Astrocyte (in vitro differentiated cells and primary cell): Measurements from ENCODE around the gene ZNF605. TPM values are rescaled to one million over a fixed set of nuclear protein-coding genes. Genes with fewer than 3 reads are reported as not detected.
"Not testable (repeated sequence)": the region's sequence is repeated elsewhere in the genome, so short reads cannot be mapped to it uniquely, and the experiment has no call there.

Experiments
- DNase-seq: peaks from one replicate; pipeline ENCODE4 v3.0.0-alpha.2; 2010; ENCODE audit warnings: low read depth
- FAIRE-seq: peaks from 2 replicates; lab custom pipeline; 2011; peaks lifted over from hg19 to GRCh38; lab: Jason Lieb, UNC
- H2AFZ ChIP-seq: 2 replicates; pipeline ENCODE4 v1.6.0; 2012; ENCODE audit warnings: low read depth, low read length, inconsistent platforms
- H3K27ac ChIP-seq: 2 replicates; pipeline ENCODE4 v1.5.1; 2011; ENCODE audit warnings: low read depth, low read length, inconsistent platforms
- H3K27me3 ChIP-seq: 2 replicates; pipeline ENCODE4 v1.6.0; 2011; ENCODE audit warnings: low read length, inconsistent platforms; ENCODE audit not compliant: insufficient read depth
- H3K36me3 ChIP-seq: 2 replicates; pipeline ENCODE4 v1.5.1; 2011; ENCODE audit warnings: low read length, inconsistent platforms; ENCODE audit not compliant: insufficient read depth
- H3K4me1 ChIP-seq: 2 replicates; pipeline ENCODE4 v1.5.1; 2011; ENCODE audit warnings: low read length, inconsistent platforms; ENCODE audit not compliant: insufficient read depth
- H3K4me2 ChIP-seq: 2 replicates; pipeline ENCODE4 v1.6.0; 2012; ENCODE audit warnings: low read length, inconsistent platforms
- H3K4me3 ChIP-seq: 2 replicates; pipeline ENCODE4 v1.5.1; 2011; ENCODE audit warnings: low read depth, mild to moderate bottlenecking, low read length, inconsistent platforms; ENCODE audit not compliant: insufficient read depth
- H3K79me2 ChIP-seq: 2 replicates; pipeline ENCODE4 v1.6.0; 2012; ENCODE audit warnings: mild to moderate bottlenecking, low read length, inconsistent platforms; ENCODE audit not compliant: insufficient read depth
- H3K9ac ChIP-seq: 2 replicates; pipeline ENCODE4 v1.6.0; 2012; ENCODE audit warnings: mild to moderate bottlenecking, low read length, inconsistent platforms
- H3K9me3 ChIP-seq: 2 replicates; pipeline ENCODE4 v1.5.1; 2012; ENCODE audit warnings: low read depth, mild to moderate bottlenecking, low read length, inconsistent platforms; ENCODE audit not compliant: insufficient read depth
- H4K20me1 ChIP-seq: 2 replicates; pipeline ENCODE4 v1.6.0; 2012; ENCODE audit warnings: low read length, inconsistent platforms; ENCODE audit not compliant: insufficient read depth
- H3K27ac Mint-ChIP-seq: one replicate; pipeline ENCODE4 v1.8.0; 2021; ENCODE audit warnings: mild to moderate bottlenecking, mixed read lengths; ENCODE audit not compliant: unreplicated experiment
- H3K27me3 Mint-ChIP-seq: one replicate; pipeline ENCODE4 v1.8.0; 2021; ENCODE audit warnings: low read depth, mixed read lengths; ENCODE audit not compliant: unreplicated experiment
- H3K36me3 Mint-ChIP-seq: one replicate; pipeline ENCODE4 v1.8.0; 2021; ENCODE audit warnings: low read depth, mixed read lengths; ENCODE audit not compliant: unreplicated experiment
- H3K4me1 Mint-ChIP-seq: one replicate; pipeline ENCODE4 v1.8.0; 2021; ENCODE audit warnings: low read depth, mixed read lengths; ENCODE audit not compliant: unreplicated experiment
- H3K4me3 Mint-ChIP-seq: one replicate; pipeline ENCODE4 v1.8.0; 2021; ENCODE audit warnings: mild to moderate bottlenecking, moderate library complexity, mixed read lengths; ENCODE audit not compliant: unreplicated experiment
- H3K9me3 Mint-ChIP-seq: one replicate; pipeline ENCODE4 v1.8.0; 2021; ENCODE audit warnings: mild to moderate bottlenecking, mixed read lengths; ENCODE audit not compliant: unreplicated experiment
- EZH2 ChIP-seq: IDR thresholded peaks from 2 replicates; pipeline ENCODE4 v1.6.1; 2012; ENCODE audit warnings: mild to moderate bottlenecking, low read length, inconsistent platforms; ENCODE audit not compliant: insufficient read depth
- total RNA-seq: library from RNA; stranded (reverse); gene quantifications from 2 replicates; pipeline ENCODE4 v1.2.1, GENCODE V29; 2021
- TF ChIP-seq, protein P1 (sequence below): IDR thresholded peaks from 2 replicates; pipeline ENCODE4 v1.5.1; 2011; ENCODE audit warnings: low read depth, mild to moderate bottlenecking, inconsistent platforms, low read length, moderate library complexity; ENCODE audit not compliant: insufficient read depth

The ZNF605 gene
- total RNA-seq, 1 donor from 2014 or later: 16.2 TPM

DNA sequence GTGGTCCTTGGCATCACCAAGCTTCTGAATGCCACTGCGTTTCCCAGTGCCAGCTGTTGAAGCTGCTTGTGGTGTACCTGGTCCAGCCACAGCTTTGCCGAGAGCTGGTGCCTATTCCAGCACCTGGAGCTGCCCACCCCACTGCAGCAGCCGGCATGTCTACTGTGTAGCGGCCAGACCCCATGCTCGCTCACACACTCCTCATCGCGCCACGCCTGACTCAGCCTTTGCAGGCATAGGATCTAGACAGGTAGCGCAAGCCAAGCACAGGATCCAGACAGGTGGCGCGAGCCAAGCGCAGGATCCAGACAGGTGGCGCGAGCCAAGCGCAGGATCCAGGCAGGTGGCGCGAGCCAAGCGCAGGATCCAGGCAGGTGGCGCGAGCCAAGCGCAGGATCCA is 11.6 kb upstream of the ZNF605 start:
- Histone ChIP-seq H3K79me2 (no peaks in the 10 kb centered on the region), H3K4me1 (no peaks in the 10 kb centered on the region), H3K36me3 (no peaks in the 10 kb centered on the region), H3K27ac (no peak overlapping the region), H2AFZ (no peak overlapping the region), H4K20me1 (no peaks in the 10 kb centered on the region), H3K4me3 (no peak overlapping the region), H3K9ac (no peak overlapping the region), H3K27me3 (no peaks in the 10 kb centered on the region), H3K4me2 (no peak overlapping the region), H3K9me3 (peaks cover 2% of the 10 kb centered on the region)
- no peak for FAIRE-seq
- Mint-ChIP-seq H3K4me3 (no peak overlapping the region), H3K27me3 (no peaks in the 10 kb centered on the region), H3K27ac (no peak overlapping the region), H3K9me3 (peaks cover 33% of the 10 kb centered on the region), H3K4me1 (no peaks in the 10 kb centered on the region), H3K36me3 (peaks cover 23% of the 10 kb centered on the region)
- DNase-seq: no peak
- TF ChIP-seq, protein P1, sequence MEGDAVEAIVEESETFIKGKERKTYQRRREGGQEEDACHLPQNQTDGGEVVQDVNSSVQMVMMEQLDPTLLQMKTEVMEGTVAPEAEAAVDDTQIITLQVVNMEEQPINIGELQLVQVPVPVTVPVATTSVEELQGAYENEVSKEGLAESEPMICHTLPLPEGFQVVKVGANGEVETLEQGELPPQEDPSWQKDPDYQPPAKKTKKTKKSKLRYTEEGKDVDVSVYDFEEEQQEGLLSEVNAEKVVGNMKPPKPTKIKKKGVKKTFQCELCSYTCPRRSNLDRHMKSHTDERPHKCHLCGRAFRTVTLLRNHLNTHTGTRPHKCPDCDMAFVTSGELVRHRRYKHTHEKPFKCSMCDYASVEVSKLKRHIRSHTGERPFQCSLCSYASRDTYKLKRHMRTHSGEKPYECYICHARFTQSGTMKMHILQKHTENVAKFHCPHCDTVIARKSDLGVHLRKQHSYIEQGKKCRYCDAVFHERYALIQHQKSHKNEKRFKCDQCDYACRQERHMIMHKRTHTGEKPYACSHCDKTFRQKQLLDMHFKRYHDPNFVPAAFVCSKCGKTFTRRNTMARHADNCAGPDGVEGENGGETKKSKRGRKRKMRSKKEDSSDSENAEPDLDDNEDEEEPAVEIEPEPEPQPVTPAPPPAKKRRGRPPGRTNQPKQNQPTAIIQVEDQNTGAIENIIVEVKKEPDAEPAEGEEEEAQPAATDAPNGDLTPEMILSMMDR: no peak
- TF ChIP-seq EZH2: no peak

DNA sequence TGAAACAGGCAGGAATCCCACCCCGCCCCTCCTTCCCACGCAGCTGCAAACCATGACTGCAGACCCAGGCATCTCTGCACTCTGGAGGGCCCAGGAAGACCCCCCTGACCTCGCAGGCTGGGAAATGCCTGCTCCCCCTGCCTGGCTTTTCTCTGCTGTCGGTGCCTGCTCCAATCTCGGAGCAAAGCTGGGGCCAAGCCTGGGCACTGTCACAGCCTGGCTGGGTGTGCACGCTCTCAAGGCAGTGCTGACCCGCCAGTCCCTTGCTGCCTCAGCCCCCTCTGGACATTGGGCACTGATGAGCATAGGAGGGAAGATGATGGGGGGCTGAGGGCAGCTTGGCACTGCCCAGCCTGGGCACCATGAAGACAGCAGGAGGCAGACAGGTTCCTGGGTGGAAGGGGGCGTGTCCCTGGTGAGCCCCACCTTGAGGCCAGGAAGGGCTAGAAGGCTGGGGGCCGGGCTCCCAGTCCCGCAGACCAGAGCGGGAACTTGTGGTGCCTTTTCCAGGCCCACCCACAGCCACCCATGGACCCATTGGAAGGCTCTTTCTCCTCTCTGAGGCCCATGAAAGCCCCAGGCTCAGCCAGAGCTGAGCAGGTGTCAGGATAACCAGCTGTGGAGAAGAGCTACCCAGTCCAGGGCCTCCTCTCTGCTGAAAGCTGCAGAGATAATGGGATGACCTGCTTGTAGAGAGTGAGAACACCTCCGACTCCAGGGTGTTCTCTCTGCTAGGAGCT is 10.7 kb upstream of the ZNF605 start:
- no peak overlapping the region for H3K27ac ChIP-seq
- H3K9ac ChIP-seq: no peak overlapping the region
- Mint-ChIP-seq H3K9me3 (peaks cover 29% of the 10 kb centered on the region), H3K27ac (no peak overlapping the region), H3K27me3 (no peaks in the 10 kb centered on the region), H3K36me3 (peaks cover 27% of the 10 kb centered on the region), H3K4me3 (no peak overlapping the region), H3K4me1 (no peaks in the 10 kb centered on the region)
- no peaks in the 10 kb centered on the region for H3K4me1 ChIP-seq
- FAIRE-seq: no peak
- no peaks in the 10 kb centered on the region for H3K27me3 ChIP-seq
- no peaks in the 10 kb centered on the region for H3K36me3 ChIP-seq
- H4K20me1 ChIP-seq: no peaks in the 10 kb centered on the region
- H3K4me2 ChIP-seq: no peak overlapping the region
- no peak overlapping the region for H3K4me3 ChIP-seq
- H2AFZ ChIP-seq: no peak overlapping the region
- H3K79me2 ChIP-seq: no peaks in the 10 kb centered on the region
- peaks cover 2% of the 10 kb centered on the region for H3K9me3 ChIP-seq
- DNase-seq: no peak
- TF ChIP-seq EZH2: no peak
- TF ChIP-seq, protein P1: no peak

DNA sequence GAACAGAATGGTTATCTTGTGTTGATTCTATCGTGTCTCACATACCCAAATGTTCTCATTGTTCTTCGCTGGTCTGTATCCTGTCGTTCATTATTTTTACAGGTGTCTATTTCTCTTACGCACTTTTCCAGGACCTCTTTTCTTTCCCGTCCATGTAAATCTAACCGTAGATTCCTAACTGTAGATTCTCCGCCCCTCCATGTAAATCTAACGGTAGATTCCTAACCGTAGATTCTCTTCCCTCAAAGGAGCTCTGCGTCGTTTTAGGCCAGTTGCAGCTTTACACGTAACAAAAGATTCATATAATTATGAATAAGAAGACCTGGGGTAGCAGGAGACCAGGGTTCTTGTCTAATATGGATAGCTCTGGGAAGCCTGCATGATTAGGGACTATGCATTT is 9.7 kb upstream of the ZNF605 start:
- no peaks in the 10 kb centered on the region for H3K4me1 ChIP-seq
- H3K4me2 ChIP-seq: no peak overlapping the region
- peaks cover 2% of the 10 kb centered on the region for H3K9me3 ChIP-seq
- FAIRE-seq (no peak), DNase-seq (no peak)
- H3K27ac ChIP-seq: no peak overlapping the region
- H3K27me3 ChIP-seq: no peaks in the 10 kb centered on the region
- H3K4me3 ChIP-seq: no peak overlapping the region
- no peaks in the 10 kb centered on the region for H3K79me2 ChIP-seq
- Mint-ChIP-seq H3K4me3 (no peak overlapping the region), H3K4me1 (no peaks in the 10 kb centered on the region), H3K9me3 (peaks cover 29% of the 10 kb centered on the region), H3K36me3 (peaks cover 27% of the 10 kb centered on the region), H3K27ac (no peak overlapping the region), H3K27me3 (no peaks in the 10 kb centered on the region)
- no peaks in the 10 kb centered on the region for H3K36me3 ChIP-seq
- no peaks in the 10 kb centered on the region for H4K20me1 ChIP-seq
- H2AFZ ChIP-seq: no peak overlapping the region
- TF ChIP-seq, protein P1: no peak
- TF ChIP-seq EZH2: no peak
- no peak overlapping the region for H3K9ac ChIP-seq

DNA sequence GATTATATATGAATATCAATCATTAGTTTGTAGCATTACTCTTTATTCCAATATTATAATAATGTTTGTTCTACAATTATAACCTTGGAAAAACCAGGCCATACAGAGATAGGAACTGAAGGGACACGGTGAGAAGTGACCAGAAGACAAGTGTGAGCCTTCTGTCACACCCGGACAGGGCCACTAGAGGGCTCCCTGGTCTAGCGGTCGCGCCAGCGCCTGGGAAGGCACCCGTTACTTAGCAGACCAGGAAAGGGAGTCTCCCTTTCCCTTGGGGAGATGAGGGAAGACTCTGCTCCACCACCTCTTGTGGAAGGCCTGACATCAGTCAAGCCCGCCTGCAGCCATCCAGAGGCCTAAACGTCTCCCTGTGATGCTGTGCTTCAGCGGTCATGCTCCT is 7.8 kb upstream of the ZNF605 start:
- not testable (repeated sequence) for H2AFZ ChIP-seq, DNase-seq, H3K4me1 ChIP-seq, H3K36me3 ChIP-seq, H4K20me1 ChIP-seq, H3K27ac ChIP-seq, H3K27me3 Mint-ChIP-seq, H3K9me3 ChIP-seq, FAIRE-seq, H3K9ac ChIP-seq, H3K4me2 ChIP-seq, H3K4me1 Mint-ChIP-seq, H3K79me2 ChIP-seq, H3K4me3 Mint-ChIP-seq, H3K27me3 ChIP-seq, H3K27ac Mint-ChIP-seq, H3K4me3 ChIP-seq
- peaks cover 29% of the 10 kb centered on the region for H3K36me3 Mint-ChIP-seq
- peaks cover 25% of the 10 kb centered on the region for H3K9me3 Mint-ChIP-seq
